A673 (cell line): ENCODE measurements around the gene DCP2. TPM values are rescaled to one million over a fixed set of nuclear protein-coding genes. Genes with fewer than 3 reads are reported as not detected.
A peak's percentile ranks its signal among the peaks of the same experiment; 100 is the strongest.

Source experiments
- BruUV-seq: library from RNA; stranded (reverse); fragments of 400-500 nt; replicated peaks from 2 replicates; lab custom pipeline; 2021; lab: Mats Ljungman, UMichigan
- CTCF ChIA-PET: fragments of 300-600 bp; sonication (Branson Sonifier 250); formaldehyde crosslinking; loops from one replicate; lab custom pipeline; 2022; ENCODE audit warnings: antibody characterized with exemption; lab: Charles Lee
- POLR2A ChIA-PET: fragments of 300-600 bp; sonication (Branson Sonifier 250); formaldehyde crosslinking; loops from one replicate; lab custom pipeline; 2022; ENCODE audit warnings: antibody characterized with exemption; ENCODE audit not compliant: low non-redundant PET; lab: Charles Lee
- DNase-seq: peaks from one replicate; pipeline ENCODE4 v3.0.0-alpha.2; 2015; ENCODE audit warnings: low spot score
- H3K27ac ChIP-seq: fragments of 200-600 bp; sonication (generic); 2 replicates; pipeline ENCODE4 v1.5.1; 2016; ENCODE audit warnings: mixed run types, low read depth, mild to moderate bottlenecking, mixed read lengths, antibody characterized with exemption, low read length; ENCODE audit not compliant: poor library complexity, severe bottlenecking
- H3K27me3 ChIP-seq: fragments of 200-600 bp; sonication (generic); replicated peaks from 2 replicates; pipeline ENCODE4 v1.6.1; 2017; ENCODE audit warnings: mixed run types, low read depth, mild to moderate bottlenecking, mixed read lengths, antibody characterized with exemption, low read length; ENCODE audit not compliant: insufficient read depth, poor library complexity
- H3K36me3 ChIP-seq: fragments of 200-600 bp; sonication (generic); 2 replicates; pipeline ENCODE4 v1.6.1; 2016; ENCODE audit warnings: mixed run types, mild to moderate bottlenecking, mixed read lengths, antibody characterized with exemption, low read length; ENCODE audit not compliant: insufficient read depth, poor library complexity, severe bottlenecking
- H3K4me1 ChIP-seq: fragments of 200-600 bp; sonication (generic); 2 replicates; pipeline ENCODE4 v1.6.1; 2017; ENCODE audit warnings: mixed run types, mild to moderate bottlenecking, mixed read lengths, antibody characterized with exemption, low read length; ENCODE audit not compliant: insufficient read depth, poor library complexity, severe bottlenecking
- H3K4me3 ChIP-seq: fragments of 200-600 bp; sonication (generic); 2 replicates; pipeline ENCODE4 v1.5.1; 2016; ENCODE audit warnings: low read depth, mixed run types, mild to moderate bottlenecking, mixed read lengths, low read length; ENCODE audit not compliant: poor library complexity, severe bottlenecking
- H3K9me3 ChIP-seq: fragments of 200-600 bp; sonication (generic); 2 replicates; pipeline ENCODE4 v1.6.1; 2016; ENCODE audit warnings: mixed run types, low read depth, mild to moderate bottlenecking, mixed read lengths, antibody characterized with exemption, low read length; ENCODE audit not compliant: poor library complexity, severe bottlenecking
- CTCF ChIP-seq: fragments of 300-800, 200-600 bp; sonication (generic); conservative IDR thresholded peaks from 2 replicates; pipeline ENCODE4 v1.5.1; 2017; ENCODE audit warnings: low read depth, mild to moderate bottlenecking, antibody characterized with exemption, low read length, moderate library complexity, mixed read lengths
- EZH2 ChIP-seq: fragments of 200-600 bp; sonication (generic); IDR thresholded peaks from 2 replicates; pipeline ENCODE4 v1.6.1; 2017; ENCODE audit warnings: borderline replicate concordance, low read depth, mild to moderate bottlenecking, mixed read lengths, antibody characterized with exemption, low read length; ENCODE audit not compliant: poor library complexity, severe bottlenecking
- intact Hi-C: fragments of 100-400 bp; cut with micrococcal nuclease; formaldehyde crosslinking; loops from one replicate; pipeline ENCODE4 v1.10.0; 2022; ENCODE audit not compliant: unreplicated experiment
- total RNA-seq: library from RNA; stranded (reverse); gene quantifications from 2 replicates; pipeline ENCODE4 v1.2.3, GENCODE V29; 2021

Gene DCP2
- total RNA-seq, 1 experiment from 2014 or later: 73.5 TPM

- TF ChIP-seq EZH2 (no peak), CTCF (no peak)
- CTCF ChIA-PET: no interaction called here
- H3K27ac ChIP-seq: no peak overlapping the region
- no peaks in the 10 kb centered on the region for H3K36me3 ChIP-seq
- intact Hi-C loops: no loop called here
- H3K4me1 ChIP-seq: no peaks in the 10 kb centered on the region
- no TSS peak for BruUV-seq
- H3K4me3 ChIP-seq: no peak overlapping the region
- POLR2A ChIA-PET: no interaction called here
- H3K27me3 ChIP-seq: no peaks in the 10 kb centered on the region
- peak; percentile 21 for DNase-seq
- H3K9me3 ChIP-seq: no peaks in the 10 kb centered on the region
These were observed 45.1 kb upstream of the DCP2 start for GRCh38 chr5:112931473-112931872.

GRCh38 chr5:112933105-112933504, 43.5 kb upstream of the DCP2 start:
- Histone ChIP-seq H3K27me3 (no peaks in the 10 kb centered on the region), H3K4me3 (no peak overlapping the region), H3K4me1 (no peaks in the 10 kb centered on the region), H3K9me3 (no peaks in the 10 kb centered on the region), H3K27ac (no peak overlapping the region), H3K36me3 (no peaks in the 10 kb centered on the region)
- DNase-seq: no peak
- BruUV-seq: no TSS peak
- intact Hi-C loops: no loop called here
- TF ChIP-seq CTCF: no peak
- TF ChIP-seq EZH2: no peak
- CTCF ChIA-PET: no interaction called here
- POLR2A ChIA-PET: no interaction called here

- BruUV-seq: no TSS peak
- ChIA-PET CTCF (no interaction called here), POLR2A (no interaction called here)
These were observed 42.8 kb upstream of the DCP2 start for GRCh38 chr5:112933651-112934365.

More at GRCh38 chr5:112933651-112934365, 42.8 kb upstream of the DCP2 start:
- peak; percentile 33 for DNase-seq
- Histone ChIP-seq H3K27ac (no peak overlapping the region), H3K4me1 (no peaks in the 10 kb centered on the region), H3K27me3 (no peaks in the 10 kb centered on the region), H3K9me3 (no peaks in the 10 kb centered on the region), H3K4me3 (no peak overlapping the region), H3K36me3 (no peaks in the 10 kb centered on the region)
- TF ChIP-seq CTCF (no peak), EZH2 (no peak)
- intact Hi-C loops: no loop called here
